GM13976 (cell line): ENCODE results near the gene BRSK2.
"Not testable (repeated sequence)": the region's sequence is repeated elsewhere in the genome, so short reads cannot be mapped to it uniquely, and the experiment has no call there.

Experiments
- DNase-seq: peaks from one replicate; pipeline ENCODE4 v3.0.0; 2012; ENCODE audit warnings: low spot score
- CTCF ChIP-seq: IDR thresholded peaks from 2 replicates; pipeline ENCODE4 v1.5.1; 2012; ENCODE audit warnings: borderline replicate concordance, mild to moderate bottlenecking; ENCODE audit not compliant: insufficient read depth; ENCODE audit errors: extremely low read depth, missing control alignments, control extremely low read depth
- in situ Hi-C: fragments of 300-500 bp; cut with MboI; formaldehyde crosslinking; loops from one replicate; pipeline ENCODE4 v1.12.0; 2022; ENCODE audit warnings: low sequenced_read_pairs, mixed read lengths, inconsistent platforms; ENCODE audit not compliant: unreplicated experiment

BRSK2 gene

GRCh38 chr11:1428762-1429316 lies 39.1 kb downstream of the BRSK2 start:
- in situ Hi-C loops: no loop called here
- no peak for TF ChIP-seq CTCF
- no peak for DNase-seq

GRCh38 chr11:1433568-1433967 lies 43.8 kb downstream of the BRSK2 start:
- TF ChIP-seq CTCF: no peak
- in situ Hi-C loops: no loop called here
- DNase-seq: no peak

- in situ Hi-C loops: no loop called here
- DNase-seq: no peak
- TF ChIP-seq CTCF: no peak
These were observed 44.4 kb downstream of the BRSK2 start for GRCh38 chr11:1433977-1434640.

- DNase-seq, in situ Hi-C loops: not testable (repeated sequence)
These were observed 45.7 kb downstream of the BRSK2 start for GRCh38 chr11:1435479-1435819.

- no peak for TF ChIP-seq CTCF
- in situ Hi-C loops: no loop called here
- no peak for DNase-seq
These were observed 46.2 kb downstream of the BRSK2 start for GRCh38 chr11:1435820-1436467.

GRCh38 chr11:1436468-1437039 lies 46.8 kb downstream of the BRSK2 start:
- TF ChIP-seq CTCF: no peak
- no peak for DNase-seq
- in situ Hi-C loops: no loop called here

- no peak for DNase-seq
- no peak for TF ChIP-seq CTCF
- in situ Hi-C loops: no loop called here
These were observed 47.8 kb downstream of the BRSK2 start for GRCh38 chr11:1437500-1437899.
